ENCODE data around the gene GTF2H2.
"Not testable (repeated sequence)": the region's sequence is repeated elsewhere in the genome, so short reads cannot be mapped to it uniquely, and the experiment has no call there.

The GTF2H2 gene

DNA sequence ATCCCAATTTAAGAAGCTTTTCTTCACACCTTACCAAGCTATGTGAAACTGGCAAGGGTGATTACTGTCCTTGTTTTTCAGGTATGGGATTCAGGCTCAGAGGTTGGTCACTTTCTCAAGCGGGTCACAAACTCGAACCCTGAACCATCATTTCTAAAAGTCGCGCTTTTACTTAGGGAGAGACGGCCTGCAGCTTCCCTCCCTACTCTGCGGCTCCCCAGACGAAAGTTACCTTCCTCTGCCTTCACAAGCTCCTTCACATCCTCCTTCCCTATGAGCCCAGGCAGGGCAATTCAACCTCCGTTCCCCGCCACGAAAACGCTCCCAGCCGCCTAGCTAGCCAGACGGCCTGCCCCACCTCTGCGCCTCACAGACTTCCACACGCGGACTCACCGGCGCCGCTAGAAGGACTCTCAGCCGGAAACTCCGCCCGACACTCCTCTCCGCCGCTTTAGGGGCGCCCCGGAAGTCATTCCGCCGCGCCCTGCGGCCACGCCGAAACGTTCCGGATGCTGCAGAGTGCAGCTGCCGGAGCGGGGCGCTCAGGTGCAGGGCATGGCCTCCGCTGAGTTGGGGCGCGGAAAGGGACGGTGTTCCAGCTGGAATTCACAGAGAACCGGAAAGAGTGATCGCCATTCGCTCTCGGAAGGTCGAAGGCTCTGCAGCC is at the start of gene GTF2H2:
Gene GTF2H2 (minus strand): TSS at position 415 of the 667 bp plus-strand sequence. CDS start 4,913 bp downstream, outside the sequence.
- DNase-seq (ENCODE audit: low spot score): not testable (repeated sequence)

- not testable (repeated sequence) for DNase-seq (ENCODE audit: low spot score)
Observed at GRCh38 chr5:71109730-71110275, 42.3 kb upstream of the GTF2H2 start.

GRCh38 chr5:71099996-71100395 is 32.5 kb upstream of the GTF2H2 start:
- DNase-seq (ENCODE audit: low spot score): not testable (repeated sequence)

DNA sequence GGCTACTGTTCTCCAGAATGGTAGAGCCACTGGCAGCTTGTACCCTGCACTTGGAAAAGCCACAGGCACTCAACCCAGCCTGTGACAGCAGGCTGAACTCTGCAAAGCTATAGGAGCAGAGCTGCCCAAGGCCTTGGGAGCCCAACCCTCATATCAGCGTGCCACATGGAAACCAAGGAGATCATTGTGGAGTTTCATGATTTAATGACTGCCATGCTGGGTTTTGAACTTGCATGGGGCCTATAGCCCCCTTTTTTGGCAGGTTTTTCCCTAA is 30.4 kb upstream of the GTF2H2 start:
- DNase-seq (ENCODE audit: low spot score): not testable (repeated sequence)

GRCh38 chr5:71097173-71097929 is 29.9 kb upstream of the GTF2H2 start:
- DNase-seq (ENCODE audit: low spot score): not testable (repeated sequence)

- not testable (repeated sequence) for DNase-seq (ENCODE audit: low spot score)
Observed at GRCh38 chr5:71089773-71090172, 22.3 kb upstream of the GTF2H2 start.

DNA sequence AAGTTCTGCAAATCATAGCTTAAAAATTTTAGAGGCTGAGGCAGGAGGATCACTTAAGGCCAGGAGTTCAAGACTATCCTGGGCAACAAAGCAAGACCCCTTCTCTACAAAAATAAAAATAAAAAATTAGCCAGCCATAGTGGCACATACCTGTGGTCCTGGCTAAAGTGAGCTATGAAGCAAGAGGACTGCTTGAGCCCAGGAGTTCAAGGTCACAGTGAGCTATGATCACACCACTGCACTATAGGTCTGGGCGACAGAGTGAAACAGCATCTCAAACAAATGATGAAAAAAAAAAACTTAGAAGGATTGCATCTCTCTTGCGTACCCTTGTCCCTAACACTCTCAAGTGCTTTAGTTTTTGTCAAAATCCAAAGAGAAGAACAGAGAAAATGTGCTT is 21.3 kb upstream of the GTF2H2 start:
- not testable (repeated sequence) for DNase-seq (ENCODE audit: low spot score)

- not testable (repeated sequence) for DNase-seq (ENCODE audit: low spot score)
Observed at GRCh38 chr5:71086145-71086544, 18.7 kb upstream of the GTF2H2 start.

GRCh38 chr5:71084280-71085063 is 17.0 kb upstream of the GTF2H2 start:
- not testable (repeated sequence) for DNase-seq (ENCODE audit: low spot score)

DNA sequence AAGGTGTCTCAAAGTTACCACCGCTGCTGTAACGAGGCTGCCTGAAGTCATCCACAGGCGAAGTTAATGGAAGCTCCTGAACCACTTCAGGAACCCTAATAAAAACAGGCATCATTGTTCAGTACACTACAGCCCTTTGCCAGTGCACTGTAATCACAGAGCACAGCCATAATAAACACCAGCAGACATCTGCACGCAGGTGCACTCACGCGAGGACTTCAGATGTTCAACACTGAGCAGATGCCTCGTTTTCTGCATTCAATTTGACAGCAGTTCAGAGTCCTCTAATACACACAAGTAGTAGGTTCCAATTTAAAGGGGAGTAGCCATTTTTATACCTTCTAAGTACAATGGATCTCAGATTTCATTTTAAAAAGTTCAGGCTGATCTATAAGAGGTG is 15.4 kb upstream of the GTF2H2 start:
- not testable (repeated sequence) for DNase-seq (ENCODE audit: low spot score)

- DNase-seq (ENCODE audit: low spot score): not testable (repeated sequence)
Observed at GRCh38 chr5:71082340-71082739, 14.9 kb upstream of the GTF2H2 start.

- DNase-seq (ENCODE audit: low spot score): not testable (repeated sequence)
Observed at GRCh38 chr5:71061322-71061721, 6.2 kb downstream of the GTF2H2 start.

GRCh38 chr5:71059426-71059825 is 8.1 kb downstream of the GTF2H2 start:
- DNase-seq (ENCODE audit: low spot score): not testable (repeated sequence)

- DNase-seq (ENCODE audit: low spot score): not testable (repeated sequence)
Observed at GRCh38 chr5:71044808-71045207, 22.7 kb downstream of the GTF2H2 start.

DNA sequence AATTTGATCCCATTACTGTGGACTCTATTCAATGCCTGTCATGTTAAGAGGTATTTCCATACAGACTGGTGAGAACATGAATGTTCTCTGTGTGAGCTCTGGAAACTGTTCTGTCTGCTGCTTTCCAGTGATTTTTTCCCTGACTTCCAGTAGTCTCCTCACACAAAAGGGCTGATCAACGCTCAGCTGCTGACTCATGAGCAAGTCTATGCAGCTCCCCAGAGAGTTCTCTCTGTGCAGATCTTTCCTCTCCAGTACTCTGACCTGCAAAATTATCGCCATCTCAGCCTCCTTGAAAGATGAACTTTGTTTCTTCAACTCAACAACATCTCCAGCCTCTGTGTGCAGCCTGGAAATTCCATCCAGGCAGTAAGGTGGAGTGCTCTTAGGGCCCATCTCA is 23.3 kb downstream of the GTF2H2 start:
- not testable (repeated sequence) for DNase-seq (ENCODE audit: low spot score)

DNA sequence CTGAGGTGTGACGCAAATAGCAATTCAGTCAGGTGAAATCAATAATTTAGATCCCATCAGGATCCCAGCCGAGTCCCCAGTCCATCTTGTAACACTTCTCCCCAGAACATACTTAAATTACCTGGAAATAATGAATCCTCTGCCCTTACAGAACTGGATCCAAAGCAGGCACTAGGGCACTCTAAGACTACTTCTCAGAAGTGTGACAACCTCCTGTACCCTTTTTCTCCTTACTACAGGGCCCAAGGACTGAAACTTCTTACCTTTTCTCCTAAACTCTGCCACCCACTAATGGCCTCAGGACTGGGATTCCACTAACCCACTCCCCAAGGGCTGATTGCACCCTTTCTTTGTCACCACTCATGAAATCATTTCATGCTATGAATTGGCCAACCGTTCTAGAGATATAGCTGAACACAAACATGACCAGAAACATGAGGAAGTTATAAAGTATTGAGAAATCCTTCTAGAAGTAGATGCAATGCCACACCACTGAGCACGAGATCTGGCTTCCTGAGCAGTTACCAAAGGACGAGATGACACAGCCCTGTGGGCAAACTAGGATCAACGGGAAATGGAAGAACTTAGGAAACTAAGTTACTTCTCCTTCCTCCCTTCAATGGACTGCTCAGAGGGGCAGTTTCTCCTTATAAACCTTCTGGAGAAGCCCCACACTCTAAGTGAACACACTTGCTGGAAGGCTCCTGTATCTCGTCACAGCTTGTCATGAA is 36.3 kb downstream of the GTF2H2 start:
- DNase-seq (ENCODE audit: low spot score): not testable (repeated sequence)

GRCh38 chr5:71025289-71025953 is 42.1 kb downstream of the GTF2H2 start, which contains the start of gene NAIP:
NAIP (minus strand) TSS chr5:71025339; CDS start chr5:71012915, 12,424 bp downstream.
- not testable (repeated sequence) for DNase-seq (ENCODE audit: low spot score)

DNA sequence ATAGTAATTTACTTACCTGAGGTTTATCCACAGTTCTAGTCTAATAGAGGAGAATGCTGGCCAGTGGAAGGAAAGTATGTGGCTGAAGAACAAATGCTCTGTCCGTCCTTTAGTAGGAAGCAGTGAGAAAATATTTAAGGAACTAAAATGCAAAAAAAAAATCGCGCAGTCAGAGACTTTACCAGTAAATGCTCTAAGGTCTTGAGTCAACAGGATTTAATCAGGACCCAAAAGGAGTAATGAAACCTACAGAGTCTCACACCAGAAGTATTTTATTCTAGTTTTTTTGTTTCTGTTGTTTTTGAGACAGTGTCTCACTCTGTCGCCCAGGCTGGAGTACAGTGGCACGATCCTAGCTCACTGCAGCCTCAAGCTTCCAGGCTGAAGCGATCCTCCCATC is 46.8 kb downstream of the GTF2H2 start:
- DNase-seq (ENCODE audit: low spot score): not testable (repeated sequence)

DNA sequence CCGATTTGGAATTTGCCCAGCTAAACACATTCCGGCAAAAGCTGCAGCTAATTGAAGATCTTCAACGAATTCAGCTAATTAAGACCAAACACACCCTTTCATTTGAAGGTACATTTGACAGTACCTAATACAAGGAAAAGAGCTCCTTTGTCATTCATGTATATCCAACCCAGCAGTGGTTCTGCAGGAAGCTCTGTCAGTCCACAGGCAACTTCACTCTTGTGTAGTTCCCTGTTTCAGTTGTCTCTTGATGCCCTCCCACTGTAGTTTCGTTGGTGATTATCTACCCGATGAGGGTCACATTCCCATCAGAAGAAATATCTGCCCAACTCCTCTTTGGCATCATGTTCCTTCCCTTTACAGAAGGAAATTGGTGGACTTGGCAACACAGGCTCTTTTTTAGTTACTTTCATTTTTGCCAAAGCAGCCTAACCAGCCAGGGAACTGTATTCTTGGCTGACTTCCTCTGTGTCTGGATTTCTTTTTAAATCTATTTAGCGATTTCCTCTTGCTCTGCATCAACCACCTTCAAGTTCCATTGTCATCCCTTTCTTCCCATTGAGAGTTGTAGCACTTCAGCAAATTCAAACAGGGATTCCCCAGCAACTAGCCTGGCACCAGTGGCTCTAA is 49.0 kb downstream of the GTF2H2 start:
- not testable (repeated sequence) for DNase-seq (ENCODE audit: low spot score)

DNA sequence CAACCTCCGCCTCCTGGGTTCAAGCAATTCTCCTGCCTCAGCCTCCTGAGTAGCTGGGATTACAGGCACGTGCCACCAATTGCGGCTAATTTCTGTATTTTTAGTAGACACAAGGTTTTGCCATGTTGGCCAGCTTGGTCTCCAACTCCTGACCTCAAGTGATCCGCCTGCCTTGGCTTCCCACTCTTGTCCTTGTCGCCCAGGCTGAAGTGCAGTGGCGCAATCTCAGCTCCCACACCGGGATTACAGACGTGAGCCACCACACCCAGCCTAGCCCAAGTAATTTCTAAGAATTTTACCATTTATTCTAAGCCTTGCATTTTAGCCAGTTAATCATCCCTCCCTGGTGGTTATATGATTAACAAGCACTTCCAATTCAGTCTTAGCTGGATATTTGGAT is 53.3 kb downstream of the GTF2H2 start:
- no peak for DNase-seq (ENCODE audit: low spot score)
